Measurements from ENCODE around the gene KRT80.

DNA sequence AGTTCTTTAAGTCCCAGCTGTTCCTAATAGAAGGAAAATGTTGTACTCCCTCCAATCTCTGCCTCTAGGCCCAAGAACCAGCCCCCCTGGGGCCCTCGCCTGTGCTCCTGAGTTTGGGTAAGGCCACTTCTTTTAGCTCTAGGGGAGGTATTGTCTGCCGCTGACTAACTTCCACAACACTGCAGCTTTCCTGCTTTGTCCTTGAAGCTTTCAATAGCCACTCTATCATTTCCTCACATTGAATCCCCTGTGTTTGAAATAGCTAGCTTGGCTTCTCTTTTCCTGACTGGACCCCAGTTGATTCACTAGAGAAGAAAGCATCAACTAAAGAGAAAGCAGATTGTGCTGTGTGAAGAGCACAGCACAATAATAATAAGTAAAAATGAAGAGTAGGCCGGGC lies 28.8 kb downstream of the KRT80 start:
- TF ChIP-seq JUND (IDR thresholded peaks at IDR 0.05) = no peak
- TF ChIP-seq, protein P1, sequence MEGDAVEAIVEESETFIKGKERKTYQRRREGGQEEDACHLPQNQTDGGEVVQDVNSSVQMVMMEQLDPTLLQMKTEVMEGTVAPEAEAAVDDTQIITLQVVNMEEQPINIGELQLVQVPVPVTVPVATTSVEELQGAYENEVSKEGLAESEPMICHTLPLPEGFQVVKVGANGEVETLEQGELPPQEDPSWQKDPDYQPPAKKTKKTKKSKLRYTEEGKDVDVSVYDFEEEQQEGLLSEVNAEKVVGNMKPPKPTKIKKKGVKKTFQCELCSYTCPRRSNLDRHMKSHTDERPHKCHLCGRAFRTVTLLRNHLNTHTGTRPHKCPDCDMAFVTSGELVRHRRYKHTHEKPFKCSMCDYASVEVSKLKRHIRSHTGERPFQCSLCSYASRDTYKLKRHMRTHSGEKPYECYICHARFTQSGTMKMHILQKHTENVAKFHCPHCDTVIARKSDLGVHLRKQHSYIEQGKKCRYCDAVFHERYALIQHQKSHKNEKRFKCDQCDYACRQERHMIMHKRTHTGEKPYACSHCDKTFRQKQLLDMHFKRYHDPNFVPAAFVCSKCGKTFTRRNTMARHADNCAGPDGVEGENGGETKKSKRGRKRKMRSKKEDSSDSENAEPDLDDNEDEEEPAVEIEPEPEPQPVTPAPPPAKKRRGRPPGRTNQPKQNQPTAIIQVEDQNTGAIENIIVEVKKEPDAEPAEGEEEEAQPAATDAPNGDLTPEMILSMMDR (IDR thresholded peaks at IDR 0.05 in 2 of 3, conservative IDR thresholded peaks at IDR 0.05 in 1 of 3; ENCODE audit: borderline replicate concordance in 1 of 3, insufficient read depth in 1 of 3, low read depth in 2 of 3, low read length in 2 of 3) = no peak
- no peak for TF ChIP-seq POLR2A (IDR thresholded peaks at IDR 0.05; ENCODE audit: borderline replicate concordance, extremely low read depth, insufficient read depth, insufficient read length)
- TF ChIP-seq RAD21 (IDR thresholded peaks at IDR 0.05; ENCODE audit: low read depth) = no peak
- TF ChIP-seq POLR2AphosphoS5 (IDR thresholded peaks at IDR 0.05; ENCODE audit: low read depth, low read length) = no peak
- TF ChIP-seq, protein P2, sequence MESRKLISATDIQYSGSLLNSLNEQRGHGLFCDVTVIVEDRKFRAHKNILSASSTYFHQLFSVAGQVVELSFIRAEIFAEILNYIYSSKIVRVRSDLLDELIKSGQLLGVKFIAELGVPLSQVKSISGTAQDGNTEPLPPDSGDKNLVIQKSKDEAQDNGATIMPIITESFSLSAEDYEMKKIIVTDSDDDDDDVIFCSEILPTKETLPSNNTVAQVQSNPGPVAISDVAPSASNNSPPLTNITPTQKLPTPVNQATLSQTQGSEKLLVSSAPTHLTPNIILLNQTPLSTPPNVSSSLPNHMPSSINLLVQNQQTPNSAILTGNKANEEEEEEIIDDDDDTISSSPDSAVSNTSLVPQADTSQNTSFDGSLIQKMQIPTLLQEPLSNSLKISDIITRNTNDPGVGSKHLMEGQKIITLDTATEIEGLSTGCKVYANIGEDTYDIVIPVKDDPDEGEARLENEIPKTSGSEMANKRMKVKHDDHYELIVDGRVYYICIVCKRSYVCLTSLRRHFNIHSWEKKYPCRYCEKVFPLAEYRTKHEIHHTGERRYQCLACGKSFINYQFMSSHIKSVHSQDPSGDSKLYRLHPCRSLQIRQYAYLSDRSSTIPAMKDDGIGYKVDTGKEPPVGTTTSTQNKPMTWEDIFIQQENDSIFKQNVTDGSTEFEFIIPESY (IDR thresholded peaks at IDR 0.05; ENCODE audit: extremely low read depth, insufficient replicate concordance, low read length) = no peak
- TF ChIP-seq EZH2phosphoT487 (IDR thresholded peaks at IDR 0.05; ENCODE audit: borderline replicate concordance) = no peak
